Osteocyte (in vitro differentiated cells): ENCODE measurements around the gene HLA-C. TPM values are rescaled to one million over a fixed set of nuclear protein-coding genes. Genes with fewer than 3 reads are reported as not detected.

Experiments used
- total RNA-seq: library from RNA; stranded (reverse); gene quantifications from 2 replicates; pipeline ENCODE4 v1.2.1, GENCODE V29; 2021

Gene HLA-C
- total RNA-seq, 1 donor from 2014 or later, result 408 TPM

Other genes starting within 250 kb of the HLA-C start
- not detected in 2 replicates for gene C6orf15, start 159.5 kb downstream of the HLA-C start, total RNA-seq
- gene PSORS1C1, start 157.3 kb downstream of the HLA-C start, total RNA-seq, result 3.2 and 6.2 TPM in 2 replicates
- not detected in 2 replicates for gene CDSN, start 151.6 kb downstream of the HLA-C start, total RNA-seq
- not detected in 2 replicates for gene PSORS1C2, start 133.0 kb downstream of the HLA-C start, total RNA-seq
- gene CCHCR1, start 114.3 kb downstream of the HLA-C start, total RNA-seq, result 16.7 and 19.0 TPM in 2 replicates
- gene TCF19, start 113.5 kb downstream of the HLA-C start, total RNA-seq, result 8.2 and 8.8 TPM in 2 replicates
- gene POU5F1, start 101.4 kb downstream of the HLA-C start, total RNA-seq, result not detected in 2 replicates
- 642 and 768 TPM in 2 replicates for gene HLA-B, start 85.1 kb upstream of the HLA-C start, total RNA-seq
- gene MICA, start 131.5 kb upstream of the HLA-C start, total RNA-seq, result 32.2 and 33.0 TPM in 2 replicates
- gene MICB, start 226.1 kb upstream of the HLA-C start, total RNA-seq, result 12.1 and 13.8 TPM in 2 replicates